Measurements from ENCODE around the gene SLC9C2.

- no peak for TF ChIP-seq CTCF (IDR thresholded peaks at IDR 0.05)
- TF ChIP-seq POLR2A (IDR thresholded peaks at IDR 0.05), result no peak
- TF ChIP-seq POLR2AphosphoS5 (IDR thresholded peaks at IDR 0.05), result no peak
- TF ChIP-seq EP300 (IDR thresholded peaks at IDR 0.05; ENCODE audit: low read depth), result no peak
Measured at GRCh38 chr1:173608503-173609216, 5.8 kb upstream of the SLC9C2 start.
